CD4-positive, alpha-beta T cell treated with Interferon gamma for 1 hour (primary cell): ENCODE data around the gene ARMC9.
"Not testable (repeated sequence)": the region's sequence is repeated elsewhere in the genome, so short reads cannot be mapped to it uniquely, and the experiment has no call there.

ENCODE experiments used
- DNase-seq: peaks from one replicate; pipeline ENCODE4 v3.0.0-alpha.2; 2020

Gene ARMC9

GRCh38 chr2:231182513-231182899 lies 15.9 kb upstream of the ARMC9 start:
- no peak for DNase-seq

- DNase-seq: no peak
These were observed 14.6 kb upstream of the ARMC9 start for GRCh38 chr2:231183851-231184250.

- DNase-seq: no peak
These were observed 14.1 kb upstream of the ARMC9 start for GRCh38 chr2:231184319-231184718.

- no peak for DNase-seq
These were observed 13.2 kb upstream of the ARMC9 start for GRCh38 chr2:231185050-231185725.

GRCh38 chr2:231185886-231186285 lies 12.5 kb upstream of the ARMC9 start:
- DNase-seq: no peak

GRCh38 chr2:231186325-231186724 lies 12.1 kb upstream of the ARMC9 start:
- no peak for DNase-seq

GRCh38 chr2:231187736-231188505 lies 10.5 kb upstream of the ARMC9 start:
- no peak for DNase-seq

- DNase-seq: no peak
These were observed 9.8 kb upstream of the ARMC9 start for GRCh38 chr2:231188506-231189170.

- no peak for DNase-seq
These were observed 9.3 kb upstream of the ARMC9 start for GRCh38 chr2:231189171-231189530.

- DNase-seq: no peak
These were observed 8.6 kb upstream of the ARMC9 start for GRCh38 chr2:231189571-231190495.

GRCh38 chr2:231190531-231191197 lies 7.8 kb upstream of the ARMC9 start:
- no peak for DNase-seq

- no peak for DNase-seq
These were observed 6.2 kb upstream of the ARMC9 start for GRCh38 chr2:231191896-231192872.

GRCh38 chr2:231193216-231193615 lies 5.2 kb upstream of the ARMC9 start:
- no peak for DNase-seq

GRCh38 chr2:231196592-231196991 lies 1.8 kb upstream of the ARMC9 start:
- DNase-seq: no peak

- DNase-seq: not testable (repeated sequence)
These were observed 1.2 kb upstream of the ARMC9 start for GRCh38 chr2:231197196-231197595.

GRCh38 chr2:231197706-231198290 lies 633 bp upstream of the ARMC9 start:
- DNase-seq: no peak

GRCh38 chr2:231199219-231199618 lies 788 bp downstream of the ARMC9 start:
- no peak for DNase-seq

- DNase-seq: no peak
These were observed 2.5 kb downstream of the ARMC9 start for GRCh38 chr2:231200805-231201474.

GRCh38 chr2:231201475-231201814 lies 3.0 kb downstream of the ARMC9 start:
- DNase-seq: no peak

- no peak for DNase-seq
These were observed 4.7 kb downstream of the ARMC9 start for GRCh38 chr2:231203087-231203486.
